Measurements from ENCODE around the gene ZNF30.

The ZNF30 gene

DNA sequence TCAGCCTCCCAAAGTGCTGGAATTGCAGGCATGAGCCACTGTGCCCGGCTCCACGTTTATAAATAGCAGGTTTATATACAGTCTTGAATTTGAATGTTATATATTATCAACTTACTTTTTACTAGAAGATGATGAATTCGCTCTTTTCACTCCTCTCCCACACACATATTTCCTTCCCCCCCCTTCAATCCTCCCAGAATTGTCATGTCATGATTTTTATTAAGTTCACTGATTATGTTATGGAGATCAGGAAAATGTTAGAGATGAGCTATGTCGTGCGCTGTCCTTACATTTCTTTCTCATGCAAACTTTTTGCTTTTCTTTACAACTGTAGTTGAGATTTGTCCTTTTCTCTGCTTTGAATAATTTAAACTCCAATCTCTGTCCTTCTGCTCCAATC, 55.6 kb downstream of the ZNF30 start:
- TF ChIP-seq, protein P1, sequence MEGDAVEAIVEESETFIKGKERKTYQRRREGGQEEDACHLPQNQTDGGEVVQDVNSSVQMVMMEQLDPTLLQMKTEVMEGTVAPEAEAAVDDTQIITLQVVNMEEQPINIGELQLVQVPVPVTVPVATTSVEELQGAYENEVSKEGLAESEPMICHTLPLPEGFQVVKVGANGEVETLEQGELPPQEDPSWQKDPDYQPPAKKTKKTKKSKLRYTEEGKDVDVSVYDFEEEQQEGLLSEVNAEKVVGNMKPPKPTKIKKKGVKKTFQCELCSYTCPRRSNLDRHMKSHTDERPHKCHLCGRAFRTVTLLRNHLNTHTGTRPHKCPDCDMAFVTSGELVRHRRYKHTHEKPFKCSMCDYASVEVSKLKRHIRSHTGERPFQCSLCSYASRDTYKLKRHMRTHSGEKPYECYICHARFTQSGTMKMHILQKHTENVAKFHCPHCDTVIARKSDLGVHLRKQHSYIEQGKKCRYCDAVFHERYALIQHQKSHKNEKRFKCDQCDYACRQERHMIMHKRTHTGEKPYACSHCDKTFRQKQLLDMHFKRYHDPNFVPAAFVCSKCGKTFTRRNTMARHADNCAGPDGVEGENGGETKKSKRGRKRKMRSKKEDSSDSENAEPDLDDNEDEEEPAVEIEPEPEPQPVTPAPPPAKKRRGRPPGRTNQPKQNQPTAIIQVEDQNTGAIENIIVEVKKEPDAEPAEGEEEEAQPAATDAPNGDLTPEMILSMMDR (IDR thresholded peaks at IDR 0.05; ENCODE audit: extremely low read depth, missing control alignments), result no peak

DNA sequence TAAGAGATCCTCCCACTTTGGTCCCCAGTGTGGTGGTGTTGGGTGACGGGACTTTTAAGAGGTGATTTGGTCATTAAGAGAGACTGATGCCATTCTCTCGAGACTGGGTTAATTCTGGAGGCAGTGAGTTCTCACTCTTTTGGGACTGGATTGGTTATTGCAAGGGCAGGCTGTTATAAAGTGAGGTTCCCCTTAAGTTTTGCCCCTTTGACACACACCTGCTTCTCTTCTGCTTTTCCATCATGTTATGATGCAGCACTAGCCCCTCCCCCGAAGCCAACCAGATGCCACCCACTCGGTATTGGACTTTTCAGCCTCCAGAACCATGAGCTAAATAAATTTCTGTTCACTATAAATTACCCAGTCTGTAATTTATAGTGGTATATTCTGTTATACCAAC, 57.1 kb downstream of the ZNF30 start:
- TF ChIP-seq, protein P1 (IDR thresholded peaks at IDR 0.05; ENCODE audit: extremely low read depth, missing control alignments), result no peak
- no peak for DNase-seq (ENCODE audit: low spot score)

More for the DNA sequence above, 55.6 kb downstream of the ZNF30 start:
- DNase-seq (ENCODE audit: low spot score), result no peak

DNA sequence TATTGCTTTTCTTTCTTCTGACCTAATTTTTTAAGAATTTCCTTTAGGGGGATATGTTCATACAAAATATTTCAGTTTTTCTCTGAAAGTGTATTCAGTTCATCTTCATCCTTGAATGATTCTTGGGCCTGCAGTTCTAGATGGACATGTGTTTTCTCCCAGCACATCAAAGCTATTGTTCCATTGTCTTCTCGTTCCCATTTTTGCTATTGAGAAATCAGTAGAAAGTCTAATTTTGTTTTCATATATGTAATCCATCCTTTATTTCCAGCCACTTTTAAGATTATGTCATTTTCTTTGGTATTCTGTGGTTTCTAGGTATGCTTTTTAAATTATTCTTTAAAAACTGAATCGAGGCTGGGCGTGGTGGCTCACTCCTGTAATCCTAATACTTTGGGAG, 57.6 kb downstream of the ZNF30 start:
- TF ChIP-seq, protein P1 (IDR thresholded peaks at IDR 0.05; ENCODE audit: extremely low read depth, missing control alignments), result no peak
- DNase-seq (ENCODE audit: low spot score), result no peak

DNA sequence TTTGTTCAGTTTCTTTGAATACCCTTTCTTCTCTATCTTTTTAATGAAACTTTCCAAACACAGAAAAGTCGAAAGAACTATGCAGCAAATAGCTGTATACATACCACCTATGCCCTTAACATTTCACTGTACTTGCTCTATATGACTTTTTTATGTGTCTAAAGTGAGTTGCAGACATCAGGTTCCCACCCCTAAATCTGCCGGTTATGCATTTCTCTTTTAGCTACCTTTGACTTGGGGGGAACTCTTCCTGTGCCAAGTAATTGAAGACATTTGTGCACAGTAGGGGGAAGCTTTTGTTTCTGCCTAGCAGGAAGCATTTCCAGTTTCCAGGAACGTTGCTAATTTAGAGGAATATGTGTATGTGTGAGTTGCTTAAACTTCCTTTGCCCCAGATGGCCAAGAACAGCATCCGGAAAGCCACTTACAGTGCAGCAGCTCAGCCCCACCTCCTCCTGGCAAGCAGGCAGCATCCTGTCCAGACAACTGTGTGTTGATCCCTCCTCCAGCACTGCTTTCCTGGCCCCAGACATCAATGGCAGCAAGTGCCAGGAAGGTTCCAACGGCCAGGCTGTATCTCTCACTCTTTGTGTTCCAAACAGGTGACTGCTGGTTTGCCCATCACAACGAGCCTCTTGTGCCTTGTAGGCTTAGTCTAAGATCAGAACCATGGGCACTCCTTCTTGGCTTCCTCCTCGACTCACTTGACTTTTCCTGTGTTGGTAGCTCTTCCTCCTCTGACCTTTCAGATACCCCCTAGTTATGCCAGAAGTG, 58.7 kb downstream of the ZNF30 start:
- DNase-seq (ENCODE audit: low spot score), result no peak
- TF ChIP-seq, protein P1 (IDR thresholded peaks at IDR 0.05; ENCODE audit: extremely low read depth, missing control alignments), result no peak

DNA sequence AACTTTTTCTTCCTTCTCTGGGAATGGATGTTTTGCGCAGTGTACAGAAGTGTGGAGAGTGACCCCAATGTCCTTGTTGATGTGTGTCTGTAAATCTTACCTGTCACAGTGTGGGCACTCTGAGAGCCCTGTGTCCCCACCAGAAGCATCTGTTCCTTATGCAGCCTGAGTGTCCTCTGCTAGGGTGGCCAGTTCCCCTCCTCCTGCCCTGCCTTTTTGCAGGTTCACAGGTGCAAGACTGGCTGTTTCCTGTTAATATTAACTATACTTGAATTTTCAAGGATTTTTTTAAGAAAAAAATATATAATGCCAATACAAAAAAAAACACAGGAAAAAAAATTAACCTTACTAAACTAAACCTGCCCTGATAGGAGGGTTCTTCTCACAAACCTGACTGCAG, 61.4 kb downstream of the ZNF30 start:
- DNase-seq (ENCODE audit: low spot score), result no peak
- TF ChIP-seq, protein P1 (IDR thresholded peaks at IDR 0.05; ENCODE audit: extremely low read depth, missing control alignments), result no peak

DNA sequence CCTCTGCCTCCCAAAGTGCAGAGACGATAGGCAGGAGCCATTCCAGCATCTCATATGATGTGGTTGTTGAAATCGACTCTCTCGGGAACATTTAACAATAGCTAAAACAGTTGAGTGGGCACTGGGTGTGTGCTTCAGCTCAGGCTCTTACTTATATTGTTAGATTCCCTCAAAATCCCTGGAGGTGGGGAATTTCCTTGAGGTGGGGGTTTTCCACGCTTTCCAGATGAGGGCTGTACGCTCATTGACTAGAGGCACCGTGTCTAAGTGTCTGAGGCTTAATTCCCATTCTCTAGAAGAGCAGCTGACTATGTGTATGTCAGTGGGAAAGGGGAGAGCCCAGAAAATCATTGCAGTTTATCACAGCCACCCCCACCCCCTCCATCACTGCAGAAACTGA, 62.6 kb downstream of the ZNF30 start:
- TF ChIP-seq, protein P1 (IDR thresholded peaks at IDR 0.05; ENCODE audit: extremely low read depth, missing control alignments), result no peak
- no peak for DNase-seq (ENCODE audit: low spot score)

DNA sequence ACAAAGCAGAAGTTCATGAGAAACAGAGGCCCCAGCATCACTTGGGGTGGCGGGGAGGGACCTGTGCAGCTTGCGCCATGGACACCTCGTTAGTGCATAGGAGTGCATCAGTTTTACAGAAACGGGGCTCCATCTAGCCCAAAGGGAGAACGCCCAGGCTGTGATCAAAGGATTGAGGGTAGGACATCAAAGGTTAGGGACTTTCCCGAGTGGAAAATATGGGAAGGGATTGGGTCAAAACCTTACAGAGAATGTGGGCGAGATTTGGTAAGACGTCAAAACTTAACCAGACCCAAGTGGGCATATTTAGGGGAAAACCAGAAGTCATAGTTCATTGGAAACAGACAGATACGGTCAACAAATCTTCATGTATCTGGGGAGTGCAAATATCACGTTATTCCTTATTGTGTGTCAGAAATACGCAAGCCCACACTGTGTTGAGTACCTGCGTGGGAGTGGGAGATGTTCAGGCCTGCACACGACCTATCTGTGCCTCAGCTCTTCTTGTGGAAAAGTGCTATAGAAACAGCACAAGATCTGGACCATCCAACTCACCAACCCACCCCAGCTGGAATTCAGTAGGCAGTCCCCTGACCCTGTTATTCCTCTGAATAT, 64.0 kb downstream of the ZNF30 start:
- no peak for DNase-seq (ENCODE audit: low spot score)

More for the DNA sequence above, 64.0 kb downstream of the ZNF30 start:
- TF ChIP-seq, protein P1 (IDR thresholded peaks at IDR 0.05; ENCODE audit: extremely low read depth, missing control alignments), result no peak
